ENCODE measurements around the gene CLEC16A. TPM values are rescaled to one million over a fixed set of nuclear protein-coding genes. Genes with fewer than 3 reads are reported as not detected.

CLEC16A gene
- total RNA-seq, 1 donor from 2014 or later, result 7.8 TPM

DNA sequence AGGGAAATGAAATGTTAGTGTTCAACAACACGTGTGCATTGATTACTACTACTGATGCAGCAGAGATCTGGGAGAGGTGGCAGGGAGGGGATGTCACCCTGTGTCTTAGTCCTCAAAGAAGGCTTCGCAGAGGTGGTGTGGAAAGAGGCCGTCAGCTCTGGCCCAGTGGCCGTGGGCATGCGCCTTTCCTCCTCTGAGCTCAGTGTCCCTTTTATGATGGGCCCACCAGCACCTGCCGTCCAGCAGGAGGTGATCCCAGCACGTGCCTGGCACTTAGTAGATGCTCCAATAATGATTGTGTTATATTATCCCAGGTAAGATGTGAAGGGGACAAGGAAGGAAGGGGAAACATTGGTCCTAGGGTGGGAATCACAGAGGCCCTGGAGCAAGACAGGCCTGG is 106.2 kb downstream of the CLEC16A start:
- Histone ChIP-seq H4K20me1 (ENCODE audit: low read depth) (no peaks in the 10 kb centered on the region), H3K4me3 (no peak overlapping the region), H3F3A (ENCODE audit: low read depth) (no peaks in the 10 kb centered on the region), H3K27ac (no peak overlapping the region), H3K79me2 (ENCODE audit: low read depth) (no peaks in the 10 kb centered on the region), H3K4me2 (no peak overlapping the region), H3K36me3 (no peaks in the 10 kb centered on the region), H2AFZ (replicated peaks) (no peak overlapping the region), H3K9ac (no peak overlapping the region), H3K9me3 (ENCODE audit: low read depth) (no peaks in the 10 kb centered on the region), H3K27me3 (no peaks in the 10 kb centered on the region), H3K4me1 (no peaks in the 10 kb centered on the region)
- no peak for DNase-seq (ENCODE audit: low spot score)
- Mint-ChIP-seq H3K4me3 (no peak overlapping the region), H3K4me1 (peaks cover 12% of the 10 kb centered on the region), H3K27ac (no peak overlapping the region), H3K9me3 (no peaks in the 10 kb centered on the region), H3K36me3 (peaks cover 5% of the 10 kb centered on the region), H3K27me3 (ENCODE audit: insufficient read depth, low read depth) (no peaks in the 10 kb centered on the region)
- TF ChIP-seq CTCF (IDR thresholded peaks at IDR 0.05) (no peak), EZH2 (IDR thresholded peaks at IDR 0.05) (no peak), EZH2phosphoT487 (IDR thresholded peaks at IDR 0.05) (no peak)

- Histone ChIP-seq H3K79me2 (ENCODE audit: low read depth) (no peaks in the 10 kb centered on the region), H3K36me3 (no peaks in the 10 kb centered on the region), H3K9ac (no peak overlapping the region), H3K9me3 (ENCODE audit: low read depth) (no peaks in the 10 kb centered on the region), H3K4me2 (no peak overlapping the region), H2AFZ (replicated peaks) (no peak overlapping the region), H3F3A (ENCODE audit: low read depth) (no peaks in the 10 kb centered on the region), H3K27ac (no peak overlapping the region), H3K27me3 (no peaks in the 10 kb centered on the region), H3K4me3 (no peak overlapping the region), H3K4me1 (no peaks in the 10 kb centered on the region), H4K20me1 (ENCODE audit: low read depth) (no peaks in the 10 kb centered on the region)
- no peak for DNase-seq (ENCODE audit: low spot score)
- TF ChIP-seq EZH2 (IDR thresholded peaks at IDR 0.05) (no peak), CTCF (IDR thresholded peaks at IDR 0.05) (no peak), EZH2phosphoT487 (IDR thresholded peaks at IDR 0.05) (no peak)
- peaks cover 5% of the 10 kb centered on the region for H3K36me3 Mint-ChIP-seq
- H3K4me1 Mint-ChIP-seq, result peaks cover 12% of the 10 kb centered on the region
- H3K9me3 Mint-ChIP-seq, result no peaks in the 10 kb centered on the region
- H3K27ac Mint-ChIP-seq, result no peak overlapping the region
- H3K27me3 Mint-ChIP-seq (ENCODE audit: insufficient read depth, low read depth), result no peaks in the 10 kb centered on the region
- no peak overlapping the region for H3K4me3 Mint-ChIP-seq
These were observed 106.6 kb downstream of the CLEC16A start for GRCh38 chr16:11050944-11051343.

DNA sequence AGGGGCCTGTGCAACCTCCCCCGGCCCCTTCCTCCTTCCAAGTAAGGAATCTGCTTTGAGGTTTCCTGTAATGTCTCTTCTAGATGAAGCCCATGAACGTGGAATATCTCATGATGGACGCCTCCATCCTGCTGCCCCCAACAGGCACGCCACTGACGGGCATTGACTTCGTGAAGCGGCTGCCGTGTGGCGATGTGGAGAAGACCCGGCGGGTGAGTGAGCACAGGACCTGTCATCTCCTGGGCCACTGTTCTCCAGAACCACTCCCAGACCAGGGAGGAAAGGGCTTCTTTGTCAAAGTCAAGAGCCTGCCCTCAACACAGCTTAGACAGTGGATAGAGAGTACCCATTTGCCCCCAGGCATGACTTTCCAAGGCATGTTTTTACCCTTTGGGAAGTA is 107.1 kb downstream of the CLEC16A start:
- H3K4me2 ChIP-seq, result no peak overlapping the region
- H3K36me3 ChIP-seq, result no peaks in the 10 kb centered on the region

More for the DNA sequence above, 107.1 kb downstream of the CLEC16A start:
- Mint-ChIP-seq H3K4me3 (no peak overlapping the region), H3K9me3 (no peaks in the 10 kb centered on the region), H3K36me3 (peaks cover 5% of the 10 kb centered on the region), H3K27ac (no peak overlapping the region), H3K4me1 (peaks cover 9% of the 10 kb centered on the region), H3K27me3 (ENCODE audit: insufficient read depth, low read depth) (no peaks in the 10 kb centered on the region)
- Histone ChIP-seq H3F3A (ENCODE audit: low read depth) (no peaks in the 10 kb centered on the region), H3K4me3 (no peak overlapping the region), H3K9ac (no peak overlapping the region), H3K9me3 (ENCODE audit: low read depth) (no peaks in the 10 kb centered on the region), H3K79me2 (ENCODE audit: low read depth) (no peaks in the 10 kb centered on the region), H3K4me1 (no peaks in the 10 kb centered on the region), H3K27me3 (no peaks in the 10 kb centered on the region), H4K20me1 (ENCODE audit: low read depth) (no peaks in the 10 kb centered on the region), H3K27ac (no peak overlapping the region), H2AFZ (replicated peaks) (no peak overlapping the region)
- TF ChIP-seq EZH2phosphoT487 (IDR thresholded peaks at IDR 0.05), result no peak
- no peak for TF ChIP-seq EZH2 (IDR thresholded peaks at IDR 0.05)
- TF ChIP-seq CTCF (IDR thresholded peaks at IDR 0.05), result no peak
- no peak for DNase-seq (ENCODE audit: low spot score)
